HEK293 (cell line): ENCODE results near the gene ECM2.

Experiments used
- CTCF ChIA-PET: fragments of 350-600 bp; formaldehyde crosslinking; extraction: SDS; loops from one replicate; lab custom pipeline; 2021; ENCODE audit warnings: antibody characterized with exemption; lab: Yijun Ruan, JAX
- POLR2A ChIA-PET: fragments of 300-600 bp; formaldehyde crosslinking; extraction: SDS; loops from one replicate; lab custom pipeline; 2020; ENCODE audit warnings: antibody characterized with exemption, inconsistent platforms; lab: Yijun Ruan, JAX
- H3K27ac ChIP-seq: fragments of 200-500 bp; sonication (Bioruptor generic); 2 replicates; pipeline ENCODE4 v1.5.1; 2014; ENCODE audit warnings: low read depth, low read length, control low read depth, inconsistent platforms; ENCODE audit errors: extremely low read depth
- H3K36me3 ChIP-seq, 2 experiments: fragments of 200-500 bp in 1 of 2; sonication (Bioruptor generic) in 1 of 2; 1 replicate in 1 of 2; 2 replicates in 1 of 2; pipeline ENCODE4 v1.5.1; 2014 to 2017; ENCODE audit warnings: inconsistent platforms in 2 of 2, low read length in 2 of 2; ENCODE audit not compliant: control insufficient read depth in 2 of 2, insufficient read depth in 1 of 2
- H3K4me1 ChIP-seq: fragments of 200-500 bp; sonication (Bioruptor generic); 2 replicates; pipeline ENCODE4 v1.5.1; 2014; ENCODE audit warnings: mild to moderate bottlenecking, low read length, inconsistent platforms; ENCODE audit not compliant: control insufficient read depth, insufficient read depth
- H3K4me3 ChIP-seq: 2 replicates; pipeline ENCODE4 v1.5.1; 2011; ENCODE audit warnings: low read depth, mild to moderate bottlenecking, control low read depth, low read length, moderate library complexity
- H3K9me3 ChIP-seq: fragments of 200-500 bp; sonication (Bioruptor generic); 2 replicates; pipeline ENCODE4 v1.5.1; 2014; ENCODE audit warnings: low read depth, low read length, inconsistent platforms; ENCODE audit not compliant: control insufficient read depth, insufficient read depth
- BCL11A ChIP-seq: fragments of 450-650 bp; formaldehyde crosslinking; IDR thresholded peaks from 2 replicates; pipeline ENCODE4 v1.5.1; 2016; ENCODE audit warnings: low read depth, missing biosample characterization, missing genetic modification characterization
- ELK4 ChIP-seq: IDR thresholded peaks from 2 replicates; pipeline ENCODE4 v1.6.1; 2011; ENCODE audit warnings: mild to moderate bottlenecking, low read depth, low read length, borderline replicate concordance
- HOXC10 ChIP-seq: sonication (generic); formaldehyde crosslinking; IDR thresholded peaks from 2 replicates; pipeline ENCODE4 v1.8.1; 2023; ENCODE audit warnings: mild to moderate bottlenecking, missing genetic modification reagents
- HOXD13 ChIP-seq: sonication (generic); formaldehyde crosslinking; IDR thresholded peaks from 2 replicates; pipeline ENCODE4 v1.8.0; 2022; ENCODE audit warnings: missing genetic modification reagents, borderline replicate concordance
- YY1 ChIP-seq: fragments of 450-650 bp; formaldehyde crosslinking; IDR thresholded peaks from 2 replicates; pipeline ENCODE4 v1.5.1; 2018; ENCODE audit warnings: missing biosample characterization, missing genetic modification characterization
- ZFP37 ChIP-seq: fragments of 450-650 bp; formaldehyde crosslinking; IDR thresholded peaks from 2 replicates; pipeline ENCODE4 v1.5.1; 2016; ENCODE audit warnings: missing biosample characterization, missing genetic modification characterization
- ZNF146 ChIP-seq: fragments of 450-650 bp; formaldehyde crosslinking; IDR thresholded peaks from 2 replicates; pipeline ENCODE4 v1.5.1; 2016; ENCODE audit warnings: missing biosample characterization, missing genetic modification characterization
- ZNF174 ChIP-seq: fragments of 450-650 bp; formaldehyde crosslinking; IDR thresholded peaks from 2 replicates; pipeline ENCODE4 v1.5.0; 2017; ENCODE audit warnings: missing biosample characterization, mild to moderate bottlenecking, missing genetic modification characterization
- ZNF184 ChIP-seq: fragments of 450-650 bp; IDR thresholded peaks from 2 replicates; pipeline ENCODE4 v1.5.1; 2018; ENCODE audit warnings: missing biosample characterization, mild to moderate bottlenecking, missing genetic modification characterization
- ZNF23 ChIP-seq: fragments of 450-650 bp; formaldehyde crosslinking; IDR thresholded peaks from 2 replicates; pipeline ENCODE4 v1.5.1; 2016; ENCODE audit warnings: missing biosample characterization, missing genetic modification characterization, borderline replicate concordance
- ZNF311 ChIP-seq: fragments of 450-650 bp; formaldehyde crosslinking; IDR thresholded peaks from 2 replicates; pipeline ENCODE4 v1.5.1; 2017; ENCODE audit warnings: missing biosample characterization, missing genetic modification characterization, borderline replicate concordance
- ZNF37A ChIP-seq: fragments of 450-650 bp; IDR thresholded peaks from 2 replicates; pipeline ENCODE4 v1.5.1; 2018; ENCODE audit warnings: missing biosample characterization, missing genetic modification characterization
- ZNF548 ChIP-seq: fragments of 450-650 bp; formaldehyde crosslinking; IDR thresholded peaks from 2 replicates; pipeline ENCODE4 v1.5.1; 2016; ENCODE audit warnings: missing biosample characterization, missing genetic modification characterization
- ZNF549 ChIP-seq: fragments of 450-650 bp; IDR thresholded peaks from 2 replicates; pipeline ENCODE4 v1.5.1; 2018; ENCODE audit warnings: missing biosample characterization, missing genetic modification characterization, mild to moderate bottlenecking, inconsistent platforms, moderate library complexity
- ZNF561 ChIP-seq: fragments of 450-650 bp; IDR thresholded peaks from 2 replicates; pipeline ENCODE4 v1.5.1; 2018; ENCODE audit warnings: missing biosample characterization, missing genetic modification characterization, borderline replicate concordance
- ZNF580 ChIP-seq: fragments of 450-650 bp; formaldehyde crosslinking; IDR thresholded peaks from 2 replicates; pipeline ENCODE4 v1.5.1; 2016; ENCODE audit warnings: missing biosample characterization, missing genetic modification characterization
- ZNF585B ChIP-seq: fragments of 450-650 bp; formaldehyde crosslinking; IDR thresholded peaks from 2 replicates; pipeline ENCODE4 v1.5.1; 2016; ENCODE audit warnings: missing biosample characterization, missing genetic modification characterization
- ZNF596 ChIP-seq: fragments of 450-650 bp; IDR thresholded peaks from 2 replicates; pipeline ENCODE4 v1.5.0; 2018; ENCODE audit warnings: missing biosample characterization, mild to moderate bottlenecking, missing genetic modification characterization, moderate library complexity
- ZNF600 ChIP-seq: fragments of 450-650 bp; formaldehyde crosslinking; IDR thresholded peaks from 2 replicates; pipeline ENCODE4 v1.5.1; 2016; ENCODE audit warnings: missing biosample characterization, missing genetic modification characterization
- ZNF623 ChIP-seq: fragments of 450-650 bp; formaldehyde crosslinking; IDR thresholded peaks from 2 replicates; pipeline ENCODE4 v1.5.1; 2016; ENCODE audit warnings: missing biosample characterization, missing genetic modification characterization
- ZNF677 ChIP-seq: fragments of 450-650 bp; IDR thresholded peaks from 2 replicates; pipeline ENCODE4 v1.5.0; 2018; ENCODE audit warnings: missing biosample characterization, mild to moderate bottlenecking, missing genetic modification characterization, moderate library complexity
- ZNF747 ChIP-seq: fragments of 450-650 bp; formaldehyde crosslinking; IDR thresholded peaks from 2 replicates; pipeline ENCODE4 v1.5.1; 2016; ENCODE audit warnings: missing biosample characterization, missing genetic modification characterization

Gene ECM2

GRCh38 chr9:92558612-92559374, 23.0 kb upstream of the ECM2 start:
- Histone ChIP-seq H3K9me3 (no peaks in the 10 kb centered on the region), H3K4me1 (peaks cover 15% of the 10 kb centered on the region), H3K36me3 (no peaks in the 10 kb centered on the region), H3K4me3 (no peak overlapping the region), H3K27ac (no peak overlapping the region)
- ChIA-PET POLR2A (no interaction called here), CTCF (no interaction called here)
- TF ChIP-seq ZNF23 (tag by site-specific recombination), result no peak
- no peak for TF ChIP-seq ZNF184 (tag by site-specific recombination)
- TF ChIP-seq ZNF580 (tag by site-specific recombination), result no peak

- no peaks in the 10 kb centered on the region for H3K36me3 ChIP-seq
- H3K4me3 ChIP-seq, result no peak overlapping the region
- TF ChIP-seq BCL11A (tag by site-specific recombination), result no peak
- CTCF ChIA-PET, result no interaction called here
- H3K27ac ChIP-seq, result no peak overlapping the region
- H3K9me3 ChIP-seq, result no peaks in the 10 kb centered on the region
- no peaks in the 10 kb centered on the region for H3K4me1 ChIP-seq
- POLR2A ChIA-PET, result no interaction called here
These were observed 15.0 kb upstream of the ECM2 start for GRCh38 chr9:92550765-92551164.

DNA sequence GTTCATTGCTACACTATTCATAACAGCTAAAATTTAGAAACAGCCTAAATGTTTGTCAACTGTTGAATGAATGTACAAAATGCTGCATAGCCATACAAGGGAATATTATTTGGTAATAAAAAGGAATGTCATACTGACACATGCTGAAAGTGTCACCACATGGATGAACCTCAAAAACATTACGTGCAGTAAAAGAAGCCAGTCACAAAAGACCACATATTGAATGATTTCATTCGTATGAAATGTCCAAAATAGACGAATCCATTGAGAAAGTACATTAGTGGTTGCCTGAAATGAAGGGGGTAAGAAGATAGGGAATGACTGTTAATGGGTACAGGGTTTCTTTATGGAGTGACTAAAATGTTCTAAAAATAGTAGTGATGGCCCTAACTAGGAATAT, 11.6 kb upstream of the ECM2 start:
- no peak overlapping the region for H3K4me3 ChIP-seq
- H3K36me3 ChIP-seq, result no peaks in the 10 kb centered on the region
- TF ChIP-seq HOXD13, result no peak
- TF ChIP-seq ZNF585B, result no peak
- TF ChIP-seq ZNF311, result no peak
- TF ChIP-seq ZNF596 (tag by site-specific recombination), result no peak
- TF ChIP-seq ZNF600 (tag by site-specific recombination), result no peak
- no peak for TF ChIP-seq ZNF561
- no peak for TF ChIP-seq ELK4
- TF ChIP-seq ZNF747, result no peak
- TF ChIP-seq BCL11A (tag by site-specific recombination), result no peak
- no peak for TF ChIP-seq ZNF23 (tag by site-specific recombination)
- no peak for TF ChIP-seq ZNF146 (tag by site-specific recombination)
- ChIA-PET POLR2A (no interaction called here), CTCF (interaction anchor here (0.7 kb wide), 1 partner anchor 1359 kb away, joined by 7 read pairs; no protein-coding TSS in a partner anchor)
- H3K27ac ChIP-seq, result no peak overlapping the region
- no peaks in the 10 kb centered on the region for H3K9me3 ChIP-seq
- H3K4me1 ChIP-seq, result no peaks in the 10 kb centered on the region

- POLR2A ChIA-PET, result no interaction called here
- H3K27ac ChIP-seq, result no peak overlapping the region
- CTCF ChIA-PET, result interaction anchor here (0.6 kb wide), 1 partner anchor 31 kb away, joined by 5 read pairs; no protein-coding TSS in a partner anchor
- H3K4me3 ChIP-seq, result no peak overlapping the region
- H3K9me3 ChIP-seq, result no peaks in the 10 kb centered on the region
- no peaks in the 10 kb centered on the region for H3K36me3 ChIP-seq
- TF ChIP-seq ZNF37A (tag by site-specific recombination) (no peak), ZNF548 (tag by site-specific recombination) (no peak), ZNF623 (no peak), ZNF549 (no peak), ZNF23 (tag by site-specific recombination) (no peak), YY1 (tag by site-specific recombination) (no peak), ZNF677 (no peak), HOXC10 (CRISPR knock-in tag) (no peak), ZNF174 (no peak), ZFP37 (tag by site-specific recombination) (no peak)
- TF ChIP-seq, all 188 proteins: peak for 0
- no peaks in the 10 kb centered on the region for H3K4me1 ChIP-seq
These were observed 9.3 kb upstream of the ECM2 start for GRCh38 chr9:92545002-92545510.
